ENCODE results near the gene MFN2.

- TF ChIP-seq CTCF (IDR thresholded peaks at IDR 0.05; ENCODE audit: low read length) = no peak
- TF ChIP-seq EZH2 (optimal IDR thresholded peaks at IDR 0.05; ENCODE audit: low read depth, low read length) = no peak
- no peak for TF ChIP-seq EZH2phosphoT487 (IDR thresholded peaks at IDR 0.05; ENCODE audit: low read length)
Observed at GRCh38 chr1:12046749-12047119, 66.5 kb downstream of the MFN2 start.
